Measurements from ENCODE around the gene NTM. TPM values are rescaled to one million over a fixed set of nuclear protein-coding genes. Genes with fewer than 3 reads are reported as not detected.

NTM gene
- total and polyA plus RNA-seq, 2 experiments from 2014 or later = 2.2 to 4.9 TPM

DNA sequence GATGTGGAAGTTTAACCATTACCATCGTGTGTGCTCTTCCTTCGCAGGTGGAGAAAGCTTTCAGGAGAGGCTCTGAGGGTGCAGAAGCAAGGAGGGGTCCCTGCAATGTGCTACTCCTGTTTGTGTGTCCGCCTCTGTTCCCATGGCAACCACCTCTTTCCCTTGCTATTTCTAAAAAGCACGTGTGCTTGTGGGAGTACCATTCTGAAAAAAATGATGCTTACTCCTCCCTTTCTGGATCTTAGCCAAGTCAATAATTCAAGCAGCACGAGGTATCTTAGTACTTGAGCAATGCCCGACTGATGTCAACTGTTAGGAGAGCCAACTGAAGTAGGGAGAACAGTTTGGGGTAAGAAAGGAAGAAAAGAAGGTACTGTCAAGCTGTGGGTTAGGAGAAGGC, 628.7 kb downstream of the NTM start:
- 48% methylated on average over 6 of the region's 6 CpGs for WGBS (ENCODE audit: low lambda C conversion rate, missing lambda C conversion rate)
- TF ChIP-seq EZH2phosphoT487 (IDR thresholded peaks at IDR 0.05; ENCODE audit: low read depth, severe bottlenecking, unreplicated experiment) = no peak
- TF ChIP-seq, protein P1, sequence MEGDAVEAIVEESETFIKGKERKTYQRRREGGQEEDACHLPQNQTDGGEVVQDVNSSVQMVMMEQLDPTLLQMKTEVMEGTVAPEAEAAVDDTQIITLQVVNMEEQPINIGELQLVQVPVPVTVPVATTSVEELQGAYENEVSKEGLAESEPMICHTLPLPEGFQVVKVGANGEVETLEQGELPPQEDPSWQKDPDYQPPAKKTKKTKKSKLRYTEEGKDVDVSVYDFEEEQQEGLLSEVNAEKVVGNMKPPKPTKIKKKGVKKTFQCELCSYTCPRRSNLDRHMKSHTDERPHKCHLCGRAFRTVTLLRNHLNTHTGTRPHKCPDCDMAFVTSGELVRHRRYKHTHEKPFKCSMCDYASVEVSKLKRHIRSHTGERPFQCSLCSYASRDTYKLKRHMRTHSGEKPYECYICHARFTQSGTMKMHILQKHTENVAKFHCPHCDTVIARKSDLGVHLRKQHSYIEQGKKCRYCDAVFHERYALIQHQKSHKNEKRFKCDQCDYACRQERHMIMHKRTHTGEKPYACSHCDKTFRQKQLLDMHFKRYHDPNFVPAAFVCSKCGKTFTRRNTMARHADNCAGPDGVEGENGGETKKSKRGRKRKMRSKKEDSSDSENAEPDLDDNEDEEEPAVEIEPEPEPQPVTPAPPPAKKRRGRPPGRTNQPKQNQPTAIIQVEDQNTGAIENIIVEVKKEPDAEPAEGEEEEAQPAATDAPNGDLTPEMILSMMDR (IDR thresholded peaks at IDR 0.05; ENCODE audit: poor library complexity) = no peak
- no peak for TF ChIP-seq EZH2 (IDR thresholded peaks at IDR 0.05; ENCODE audit: borderline replicate concordance)
- H3K27me3 ChIP-seq = peaks cover 20% of the 10 kb centered on the region
- H3K9me3 ChIP-seq (ENCODE audit: low read depth) = no peaks in the 10 kb centered on the region
- no peak overlapping the region for H3K4me3 ChIP-seq
- DNase-seq (ENCODE audit: low spot score) = peak; percentile 13
- H3K4me2 ChIP-seq = no peak overlapping the region
- H3K4me1 ChIP-seq (ENCODE audit: insufficient read depth) = peaks cover 9% of the 10 kb centered on the region
- H3K79me2 ChIP-seq = no peaks in the 10 kb centered on the region
- no peak overlapping the region for H3K27ac ChIP-seq
- no peak overlapping the region for H2AFZ ChIP-seq
- H3K36me3 ChIP-seq (replicated peaks; ENCODE audit: insufficient read depth, low read depth) = no peaks in the 10 kb centered on the region
- no peaks in the 10 kb centered on the region for H3K9me2 ChIP-seq (replicated peaks; ENCODE audit: insufficient read depth)
- no peaks in the 10 kb centered on the region for H4K20me1 ChIP-seq (ENCODE audit: insufficient read depth, poor library complexity, severe bottlenecking)

DNA sequence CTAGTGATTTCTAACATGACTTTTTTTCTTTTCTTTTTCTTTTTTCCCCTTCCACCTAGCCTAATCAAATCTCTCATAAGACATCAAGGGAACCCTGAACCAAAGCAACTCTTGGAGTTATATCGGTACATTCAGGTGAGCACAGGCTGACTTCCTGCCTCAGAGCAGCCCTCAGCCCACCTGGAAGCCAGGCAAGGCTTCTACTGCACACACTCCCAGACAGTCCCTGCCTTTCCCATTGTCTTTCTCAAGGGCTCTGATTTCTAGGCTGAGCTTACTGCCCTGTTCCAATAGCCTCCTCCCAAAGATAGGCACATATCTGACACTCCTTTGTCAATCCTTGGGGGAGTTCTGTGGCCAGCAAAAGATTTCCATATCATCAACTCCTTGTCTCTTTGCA, 629.5 kb downstream of the NTM start:
- TF ChIP-seq EZH2phosphoT487 (IDR thresholded peaks at IDR 0.05; ENCODE audit: low read depth, severe bottlenecking, unreplicated experiment) = no peak
- TF ChIP-seq EZH2 (IDR thresholded peaks at IDR 0.05; ENCODE audit: borderline replicate concordance) = no peak
- TF ChIP-seq, protein P1 (IDR thresholded peaks at IDR 0.05; ENCODE audit: poor library complexity) = no peak
- H3K4me3 ChIP-seq = no peak overlapping the region
- no peaks in the 10 kb centered on the region for H3K79me2 ChIP-seq
- no peak overlapping the region for H3K27ac ChIP-seq
- peaks cover 28% of the 10 kb centered on the region for H3K27me3 ChIP-seq
- DNase-seq (ENCODE audit: low spot score) = no peak
- H3K4me1 ChIP-seq (ENCODE audit: insufficient read depth) = peaks cover 9% of the 10 kb centered on the region
- H3K4me2 ChIP-seq = no peak overlapping the region
- no peak overlapping the region for H2AFZ ChIP-seq
- H3K9me3 ChIP-seq (ENCODE audit: low read depth) = no peaks in the 10 kb centered on the region
- WGBS (ENCODE audit: low lambda C conversion rate, missing lambda C conversion rate) = 83% methylated on average over 1 of the region's 1 CpG
- H4K20me1 ChIP-seq (ENCODE audit: insufficient read depth, poor library complexity, severe bottlenecking) = no peaks in the 10 kb centered on the region
- no peaks in the 10 kb centered on the region for H3K9me2 ChIP-seq (replicated peaks; ENCODE audit: insufficient read depth)
- H3K36me3 ChIP-seq (replicated peaks; ENCODE audit: insufficient read depth, low read depth) = no peaks in the 10 kb centered on the region

DNA sequence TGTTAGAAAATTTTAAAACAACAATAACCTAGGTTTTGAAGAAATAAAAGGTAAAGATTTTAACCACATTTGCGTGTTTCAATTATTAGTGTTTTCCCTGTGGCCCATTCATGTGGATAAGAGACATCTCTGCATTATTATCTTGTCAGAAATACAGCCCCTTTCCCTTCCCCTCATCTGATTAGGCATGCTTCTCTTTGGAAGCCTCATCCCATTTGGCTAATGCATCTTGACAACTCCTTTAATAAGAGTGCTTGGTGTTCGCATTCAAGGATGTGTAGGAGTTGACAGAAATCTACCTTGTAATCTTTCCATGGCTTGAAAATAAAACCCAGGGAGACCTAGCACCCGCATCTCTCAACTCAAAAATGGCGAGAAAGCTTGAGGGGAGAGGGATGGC, 635.5 kb downstream of the NTM start:
- no peaks in the 10 kb centered on the region for H3K9me3 ChIP-seq (ENCODE audit: low read depth)
- TF ChIP-seq EZH2phosphoT487 (IDR thresholded peaks at IDR 0.05; ENCODE audit: low read depth, severe bottlenecking, unreplicated experiment) (no peak), EZH2 (IDR thresholded peaks at IDR 0.05; ENCODE audit: borderline replicate concordance) (no peak)
- TF ChIP-seq, protein P1 (IDR thresholded peaks at IDR 0.05; ENCODE audit: poor library complexity) = no peak
- 89% methylated on average over 4 of the region's 4 CpGs for WGBS (ENCODE audit: low lambda C conversion rate, missing lambda C conversion rate)
- DNase-seq (ENCODE audit: low spot score) = no peak
- H3K79me2 ChIP-seq = no peaks in the 10 kb centered on the region
- H3K4me3 ChIP-seq = no peak overlapping the region
- no peaks in the 10 kb centered on the region for H3K36me3 ChIP-seq (replicated peaks; ENCODE audit: insufficient read depth, low read depth)
- H3K9me2 ChIP-seq (replicated peaks; ENCODE audit: insufficient read depth) = no peaks in the 10 kb centered on the region
- no peak overlapping the region for H3K27ac ChIP-seq
- H3K4me1 ChIP-seq (ENCODE audit: insufficient read depth) = no peaks in the 10 kb centered on the region
- peaks cover 69% of the 10 kb centered on the region for H3K27me3 ChIP-seq
- H3K4me2 ChIP-seq = no peak overlapping the region
- no peak overlapping the region for H2AFZ ChIP-seq
- no peaks in the 10 kb centered on the region for H4K20me1 ChIP-seq (ENCODE audit: insufficient read depth, poor library complexity, severe bottlenecking)

Data from hepatocyte (in vitro differentiated cells).